WTC11 (cell line): ENCODE measurements around the gene RPRD1B. TPM values are rescaled to one million over a fixed set of nuclear protein-coding genes. Genes with fewer than 3 reads are reported as not detected.

Experiments
- ATAC-seq: fragments of 200-7000 bp; cut with Tn5 transposase; 2 replicates; pipeline ENCODE4 v1.10.0; 2021; ENCODE audit warnings: mild to moderate bottlenecking, moderate library complexity
- CTCF ChIA-PET: fragments of 300-600 bp; sonication (Branson Sonifier 250); formaldehyde crosslinking; loops from one replicate; lab custom pipeline; 2021; ENCODE audit warnings: antibody characterized with exemption; lab: Charles Lee
- POLR2A ChIA-PET: fragments of 350-600 bp; sonication (Branson Sonifier 250); formaldehyde crosslinking; loops from one replicate; lab custom pipeline; 2021; ENCODE audit warnings: antibody characterized with exemption; lab: Charles Lee
- DNase-seq: peaks from one replicate; pipeline ENCODE4 v3.0.0; 2021; ENCODE audit warnings: low spot score
- H3K27ac Mint-ChIP-seq: 2 replicates; pipeline ENCODE4 v1.8.0; 2021; ENCODE audit warnings: mixed read lengths
- H3K27me3 Mint-ChIP-seq: 2 replicates; pipeline ENCODE4 v1.8.0; 2021; ENCODE audit warnings: low read depth, mild to moderate bottlenecking, moderate library complexity, mixed read lengths
- H3K36me3 Mint-ChIP-seq: 2 replicates; pipeline ENCODE4 v1.8.0; 2021; ENCODE audit warnings: mixed read lengths
- H3K4me1 Mint-ChIP-seq: 2 replicates; pipeline ENCODE4 v1.8.0; 2022; ENCODE audit warnings: mixed read lengths
- H3K4me3 Mint-ChIP-seq: 2 replicates; pipeline ENCODE4 v1.8.0; 2021; ENCODE audit warnings: mild to moderate bottlenecking, moderate library complexity, mixed read lengths
- H3K9me3 Mint-ChIP-seq: 2 replicates; pipeline ENCODE4 v1.8.0; 2021; ENCODE audit warnings: mixed read lengths
- CREM ChIP-seq: sonication (generic); formaldehyde crosslinking; IDR thresholded peaks from 2 replicates; pipeline ENCODE4 v1.8.1; 2022; ENCODE audit warnings: mild to moderate bottlenecking, missing genetic modification reagents, moderate library complexity
- ELF4 ChIP-seq: sonication (generic); formaldehyde crosslinking; IDR thresholded peaks from 2 replicates; pipeline ENCODE4 v1.8.1; 2022; ENCODE audit warnings: low read depth, mild to moderate bottlenecking, moderate library complexity, missing genetic modification reagents
- ESRRA ChIP-seq: sonication (generic); formaldehyde crosslinking; IDR thresholded peaks from 2 replicates; pipeline ENCODE4 v1.8.1; 2022; ENCODE audit warnings: mild to moderate bottlenecking, missing genetic modification reagents, borderline replicate concordance
- ETV6 ChIP-seq: sonication (generic); formaldehyde crosslinking; IDR thresholded peaks from 2 replicates; pipeline ENCODE4 v1.8.1; 2022; ENCODE audit warnings: mild to moderate bottlenecking, missing genetic modification reagents
- FOXP1 ChIP-seq: sonication (generic); formaldehyde crosslinking; IDR thresholded peaks from 2 replicates; pipeline ENCODE4 v1.8.0; 2022; ENCODE audit warnings: missing genetic modification reagents, mild to moderate bottlenecking, moderate library complexity, borderline replicate concordance
- JAZF1 ChIP-seq: fragments of 250-450 bp; sonication (Bioruptor Pico); IDR thresholded peaks from 2 replicates; pipeline ENCODE4 v1.9.0; 2021; ENCODE audit warnings: moderate library complexity, mild to moderate bottlenecking, inconsistent platforms
- MYBL2 ChIP-seq: sonication (generic); formaldehyde crosslinking; IDR thresholded peaks from 2 replicates; pipeline ENCODE4 v1.8.1; 2023; ENCODE audit warnings: mild to moderate bottlenecking, moderate library complexity, missing genetic modification reagents
- TEAD1 ChIP-seq: sonication (generic); formaldehyde crosslinking; IDR thresholded peaks from 2 replicates; pipeline ENCODE4 v1.8.0; 2022; ENCODE audit warnings: mild to moderate bottlenecking, missing genetic modification reagents
- TP53 ChIP-seq: sonication (generic); formaldehyde crosslinking; IDR thresholded peaks from 2 replicates; pipeline ENCODE4 v1.8.1; 2023; ENCODE audit warnings: mild to moderate bottlenecking, missing genetic modification reagents
- ZBTB21 ChIP-seq: sonication (generic); formaldehyde crosslinking; IDR thresholded peaks from 2 replicates; pipeline ENCODE4 v1.8.1; 2023; ENCODE audit warnings: mild to moderate bottlenecking, missing genetic modification reagents, borderline replicate concordance
- ZNF232 ChIP-seq: sonication (generic); formaldehyde crosslinking; IDR thresholded peaks from 2 replicates; pipeline ENCODE4 v1.8.0; 2022; ENCODE audit warnings: mild to moderate bottlenecking, missing genetic modification reagents
- total RNA-seq: library from RNA; stranded (reverse); gene quantifications from 3 replicates; pipeline ENCODE4 v1.2.3, GENCODE V29; 2021
- TF ChIP-seq, protein P1 (sequence below): sonication (generic); formaldehyde crosslinking; IDR thresholded peaks from 2 replicates; pipeline ENCODE4 v1.8.1; 2022; ENCODE audit warnings: mild to moderate bottlenecking, moderate library complexity, missing genetic modification reagents
- TF ChIP-seq, protein P2 (sequence below): sonication (generic); formaldehyde crosslinking; IDR thresholded peaks from 2 replicates; pipeline ENCODE4 v1.8.1; 2023; ENCODE audit warnings: mild to moderate bottlenecking, moderate library complexity, missing genetic modification reagents
- TF ChIP-seq, protein P3 (sequence below): sonication (generic); formaldehyde crosslinking; IDR thresholded peaks from 2 replicates; pipeline ENCODE4 v1.8.1; 2022; ENCODE audit warnings: low read depth, missing genetic modification reagents, borderline replicate concordance
- TF ChIP-seq, protein P4 (sequence below): sonication (generic); formaldehyde crosslinking; IDR thresholded peaks from 2 replicates; pipeline ENCODE4 v1.8.1; 2023; ENCODE audit warnings: mild to moderate bottlenecking, missing genetic modification reagents
- TF ChIP-seq, protein P5 (sequence below): sonication (generic); formaldehyde crosslinking; IDR thresholded peaks from 2 replicates; pipeline ENCODE4 v1.8.0; 2022; ENCODE audit warnings: missing genetic modification reagents
- TF ChIP-seq, protein P6 (sequence below): sonication (generic); formaldehyde crosslinking; IDR thresholded peaks from 2 replicates; pipeline ENCODE4 v1.8.1; 2023; ENCODE audit warnings: mild to moderate bottlenecking, missing genetic modification reagents, borderline replicate concordance
- TF ChIP-seq, protein P7 (sequence below): sonication (generic); formaldehyde crosslinking; IDR thresholded peaks from 2 replicates; pipeline ENCODE4 v1.8.0; 2022; ENCODE audit warnings: mild to moderate bottlenecking, missing genetic modification reagents
- TF ChIP-seq, protein P8 (sequence below): fragments of 250-450 bp; sonication (Bioruptor Pico); conservative IDR thresholded peaks from 2 replicates; pipeline ENCODE4 v1.9.0; 2021; ENCODE audit warnings: mild to moderate bottlenecking

The RPRD1B gene
- total RNA-seq, 1 experiment from 2014 or later, result 21.4 TPM

DNA sequence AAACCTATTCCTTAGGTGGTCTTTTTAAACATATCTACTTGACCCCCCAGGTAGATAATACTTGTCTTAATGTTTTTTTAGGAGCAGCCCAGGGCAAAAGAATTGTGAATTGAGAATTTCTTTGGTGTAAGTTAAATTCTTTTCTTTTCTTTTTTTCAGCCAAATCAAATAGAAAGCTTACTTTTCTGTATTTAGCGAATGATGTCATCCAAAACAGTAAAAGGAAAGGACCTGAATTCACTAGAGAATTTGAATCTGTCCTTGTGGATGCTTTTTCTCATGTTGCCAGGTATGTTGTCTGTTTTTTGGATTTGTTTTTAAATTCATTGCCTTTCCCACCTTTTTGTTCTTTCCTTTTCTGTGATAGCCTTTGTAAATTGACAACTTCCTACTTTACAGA lies 6.7 kb downstream of the RPRD1B start:
- POLR2A ChIA-PET, result no interaction called here
- TF ChIP-seq ETV6 (no peak), TEAD1 (CRISPR knock-in tag) (no peak), MYBL2 (no peak), FOXP1 (CRISPR knock-in tag) (no peak), ELF4 (CRISPR knock-in tag) (no peak), JAZF1 (CRISPR knock-in tag) (no peak), ZBTB21 (CRISPR knock-in tag) (no peak), TP53 (CRISPR knock-in tag) (no peak), CREM (CRISPR knock-in tag) (no peak), ZNF232 (no peak), ESRRA (CRISPR knock-in tag) (no peak)
- TF ChIP-seq, protein P1, sequence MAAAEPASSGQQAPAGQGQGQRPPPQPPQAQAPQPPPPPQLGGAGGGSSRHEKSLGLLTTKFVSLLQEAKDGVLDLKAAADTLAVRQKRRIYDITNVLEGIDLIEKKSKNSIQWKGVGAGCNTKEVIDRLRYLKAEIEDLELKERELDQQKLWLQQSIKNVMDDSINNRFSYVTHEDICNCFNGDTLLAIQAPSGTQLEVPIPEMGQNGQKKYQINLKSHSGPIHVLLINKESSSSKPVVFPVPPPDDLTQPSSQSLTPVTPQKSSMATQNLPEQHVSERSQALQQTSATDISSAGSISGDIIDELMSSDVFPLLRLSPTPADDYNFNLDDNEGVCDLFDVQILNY (CRISPR knock-in tag), result no peak
- TF ChIP-seq, protein P2, sequence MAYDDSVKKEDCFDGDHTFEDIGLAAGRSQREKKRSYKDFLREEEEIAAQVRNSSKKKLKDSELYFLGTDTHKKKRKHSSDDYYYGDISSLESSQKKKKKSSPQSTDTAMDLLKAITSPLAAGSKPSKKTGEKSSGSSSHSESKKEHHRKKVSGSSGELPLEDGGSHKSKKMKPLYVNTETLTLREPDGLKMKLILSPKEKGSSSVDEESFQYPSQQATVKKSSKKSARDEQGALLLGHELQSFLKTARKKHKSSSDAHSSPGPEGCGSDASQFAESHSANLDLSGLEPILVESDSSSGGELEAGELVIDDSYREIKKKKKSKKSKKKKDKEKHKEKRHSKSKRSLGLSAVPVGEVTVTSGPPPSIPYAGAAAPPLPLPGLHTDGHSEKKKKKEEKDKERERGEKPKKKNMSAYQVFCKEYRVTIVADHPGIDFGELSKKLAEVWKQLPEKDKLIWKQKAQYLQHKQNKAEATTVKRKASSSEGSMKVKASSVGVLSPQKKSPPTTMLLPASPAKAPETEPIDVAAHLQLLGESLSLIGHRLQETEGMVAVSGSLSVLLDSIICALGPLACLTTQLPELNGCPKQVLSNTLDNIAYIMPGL (CRISPR knock-in tag), result no peak
- TF ChIP-seq, protein P3, sequence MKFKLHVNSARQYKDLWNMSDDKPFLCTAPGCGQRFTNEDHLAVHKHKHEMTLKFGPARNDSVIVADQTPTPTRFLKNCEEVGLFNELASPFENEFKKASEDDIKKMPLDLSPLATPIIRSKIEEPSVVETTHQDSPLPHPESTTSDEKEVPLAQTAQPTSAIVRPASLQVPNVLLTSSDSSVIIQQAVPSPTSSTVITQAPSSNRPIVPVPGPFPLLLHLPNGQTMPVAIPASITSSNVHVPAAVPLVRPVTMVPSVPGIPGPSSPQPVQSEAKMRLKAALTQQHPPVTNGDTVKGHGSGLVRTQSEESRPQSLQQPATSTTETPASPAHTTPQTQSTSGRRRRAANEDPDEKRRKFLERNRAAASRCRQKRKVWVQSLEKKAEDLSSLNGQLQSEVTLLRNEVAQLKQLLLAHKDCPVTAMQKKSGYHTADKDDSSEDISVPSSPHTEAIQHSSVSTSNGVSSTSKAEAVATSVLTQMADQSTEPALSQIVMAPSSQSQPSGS, result no peak
- TF ChIP-seq, protein P4, sequence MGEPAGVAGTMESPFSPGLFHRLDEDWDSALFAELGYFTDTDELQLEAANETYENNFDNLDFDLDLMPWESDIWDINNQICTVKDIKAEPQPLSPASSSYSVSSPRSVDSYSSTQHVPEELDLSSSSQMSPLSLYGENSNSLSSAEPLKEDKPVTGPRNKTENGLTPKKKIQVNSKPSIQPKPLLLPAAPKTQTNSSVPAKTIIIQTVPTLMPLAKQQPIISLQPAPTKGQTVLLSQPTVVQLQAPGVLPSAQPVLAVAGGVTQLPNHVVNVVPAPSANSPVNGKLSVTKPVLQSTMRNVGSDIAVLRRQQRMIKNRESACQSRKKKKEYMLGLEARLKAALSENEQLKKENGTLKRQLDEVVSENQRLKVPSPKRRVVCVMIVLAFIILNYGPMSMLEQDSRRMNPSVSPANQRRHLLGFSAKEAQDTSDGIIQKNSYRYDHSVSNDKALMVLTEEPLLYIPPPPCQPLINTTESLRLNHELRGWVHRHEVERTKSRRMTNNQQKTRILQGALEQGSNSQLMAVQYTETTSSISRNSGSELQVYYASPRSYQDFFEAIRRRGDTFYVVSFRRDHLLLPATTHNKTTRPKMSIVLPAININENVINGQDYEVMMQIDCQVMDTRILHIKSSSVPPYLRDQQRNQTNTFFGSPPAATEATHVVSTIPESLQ (CRISPR knock-in tag), result no peak
- TF ChIP-seq, protein P5, sequence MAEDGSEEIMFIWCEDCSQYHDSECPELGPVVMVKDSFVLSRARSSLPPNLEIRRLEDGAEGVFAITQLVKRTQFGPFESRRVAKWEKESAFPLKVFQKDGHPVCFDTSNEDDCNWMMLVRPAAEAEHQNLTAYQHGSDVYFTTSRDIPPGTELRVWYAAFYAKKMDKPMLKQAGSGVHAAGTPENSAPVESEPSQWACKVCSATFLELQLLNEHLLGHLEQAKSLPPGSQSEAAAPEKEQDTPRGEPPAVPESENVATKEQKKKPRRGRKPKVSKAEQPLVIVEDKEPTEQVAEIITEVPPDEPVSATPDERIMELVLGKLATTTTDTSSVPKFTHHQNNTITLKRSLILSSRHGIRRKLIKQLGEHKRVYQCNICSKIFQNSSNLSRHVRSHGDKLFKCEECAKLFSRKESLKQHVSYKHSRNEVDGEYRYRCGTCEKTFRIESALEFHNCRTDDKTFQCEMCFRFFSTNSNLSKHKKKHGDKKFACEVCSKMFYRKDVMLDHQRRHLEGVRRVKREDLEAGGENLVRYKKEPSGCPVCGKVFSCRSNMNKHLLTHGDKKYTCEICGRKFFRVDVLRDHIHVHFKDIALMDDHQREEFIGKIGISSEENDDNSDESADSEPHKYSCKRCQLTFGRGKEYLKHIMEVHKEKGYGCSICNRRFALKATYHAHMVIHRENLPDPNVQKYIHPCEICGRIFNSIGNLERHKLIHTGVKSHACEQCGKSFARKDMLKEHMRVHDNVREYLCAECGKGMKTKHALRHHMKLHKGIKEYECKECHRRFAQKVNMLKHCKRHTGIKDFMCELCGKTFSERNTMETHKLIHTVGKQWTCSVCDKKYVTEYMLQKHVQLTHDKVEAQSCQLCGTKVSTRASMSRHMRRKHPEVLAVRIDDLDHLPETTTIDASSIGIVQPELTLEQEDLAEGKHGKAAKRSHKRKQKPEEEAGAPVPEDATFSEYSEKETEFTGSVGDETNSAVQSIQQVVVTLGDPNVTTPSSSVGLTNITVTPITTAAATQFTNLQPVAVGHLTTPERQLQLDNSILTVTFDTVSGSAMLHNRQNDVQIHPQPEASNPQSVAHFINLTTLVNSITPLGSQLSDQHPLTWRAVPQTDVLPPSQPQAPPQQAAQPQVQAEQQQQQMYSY, result no peak
- TF ChIP-seq, protein P6, sequence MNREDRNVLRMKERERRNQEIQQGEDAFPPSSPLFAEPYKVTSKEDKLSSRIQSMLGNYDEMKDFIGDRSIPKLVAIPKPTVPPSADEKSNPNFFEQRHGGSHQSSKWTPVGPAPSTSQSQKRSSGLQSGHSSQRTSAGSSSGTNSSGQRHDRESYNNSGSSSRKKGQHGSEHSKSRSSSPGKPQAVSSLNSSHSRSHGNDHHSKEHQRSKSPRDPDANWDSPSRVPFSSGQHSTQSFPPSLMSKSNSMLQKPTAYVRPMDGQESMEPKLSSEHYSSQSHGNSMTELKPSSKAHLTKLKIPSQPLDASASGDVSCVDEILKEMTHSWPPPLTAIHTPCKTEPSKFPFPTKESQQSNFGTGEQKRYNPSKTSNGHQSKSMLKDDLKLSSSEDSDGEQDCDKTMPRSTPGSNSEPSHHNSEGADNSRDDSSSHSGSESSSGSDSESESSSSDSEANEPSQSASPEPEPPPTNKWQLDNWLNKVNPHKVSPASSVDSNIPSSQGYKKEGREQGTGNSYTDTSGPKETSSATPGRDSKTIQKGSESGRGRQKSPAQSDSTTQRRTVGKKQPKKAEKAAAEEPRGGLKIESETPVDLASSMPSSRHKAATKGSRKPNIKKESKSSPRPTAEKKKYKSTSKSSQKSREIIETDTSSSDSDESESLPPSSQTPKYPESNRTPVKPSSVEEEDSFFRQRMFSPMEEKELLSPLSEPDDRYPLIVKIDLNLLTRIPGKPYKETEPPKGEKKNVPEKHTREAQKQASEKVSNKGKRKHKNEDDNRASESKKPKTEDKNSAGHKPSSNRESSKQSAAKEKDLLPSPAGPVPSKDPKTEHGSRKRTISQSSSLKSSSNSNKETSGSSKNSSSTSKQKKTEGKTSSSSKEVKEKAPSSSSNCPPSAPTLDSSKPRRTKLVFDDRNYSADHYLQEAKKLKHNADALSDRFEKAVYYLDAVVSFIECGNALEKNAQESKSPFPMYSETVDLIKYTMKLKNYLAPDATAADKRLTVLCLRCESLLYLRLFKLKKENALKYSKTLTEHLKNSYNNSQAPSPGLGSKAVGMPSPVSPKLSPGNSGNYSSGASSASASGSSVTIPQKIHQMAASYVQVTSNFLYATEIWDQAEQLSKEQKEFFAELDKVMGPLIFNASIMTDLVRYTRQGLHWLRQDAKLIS (CRISPR knock-in tag), result no peak
- TF ChIP-seq, protein P7, sequence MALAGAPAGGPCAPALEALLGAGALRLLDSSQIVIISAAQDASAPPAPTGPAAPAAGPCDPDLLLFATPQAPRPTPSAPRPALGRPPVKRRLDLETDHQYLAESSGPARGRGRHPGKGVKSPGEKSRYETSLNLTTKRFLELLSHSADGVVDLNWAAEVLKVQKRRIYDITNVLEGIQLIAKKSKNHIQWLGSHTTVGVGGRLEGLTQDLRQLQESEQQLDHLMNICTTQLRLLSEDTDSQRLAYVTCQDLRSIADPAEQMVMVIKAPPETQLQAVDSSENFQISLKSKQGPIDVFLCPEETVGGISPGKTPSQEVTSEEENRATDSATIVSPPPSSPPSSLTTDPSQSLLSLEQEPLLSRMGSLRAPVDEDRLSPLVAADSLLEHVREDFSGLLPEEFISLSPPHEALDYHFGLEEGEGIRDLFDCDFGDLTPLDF (CRISPR knock-in tag), result no peak
- TF ChIP-seq, protein P8, sequence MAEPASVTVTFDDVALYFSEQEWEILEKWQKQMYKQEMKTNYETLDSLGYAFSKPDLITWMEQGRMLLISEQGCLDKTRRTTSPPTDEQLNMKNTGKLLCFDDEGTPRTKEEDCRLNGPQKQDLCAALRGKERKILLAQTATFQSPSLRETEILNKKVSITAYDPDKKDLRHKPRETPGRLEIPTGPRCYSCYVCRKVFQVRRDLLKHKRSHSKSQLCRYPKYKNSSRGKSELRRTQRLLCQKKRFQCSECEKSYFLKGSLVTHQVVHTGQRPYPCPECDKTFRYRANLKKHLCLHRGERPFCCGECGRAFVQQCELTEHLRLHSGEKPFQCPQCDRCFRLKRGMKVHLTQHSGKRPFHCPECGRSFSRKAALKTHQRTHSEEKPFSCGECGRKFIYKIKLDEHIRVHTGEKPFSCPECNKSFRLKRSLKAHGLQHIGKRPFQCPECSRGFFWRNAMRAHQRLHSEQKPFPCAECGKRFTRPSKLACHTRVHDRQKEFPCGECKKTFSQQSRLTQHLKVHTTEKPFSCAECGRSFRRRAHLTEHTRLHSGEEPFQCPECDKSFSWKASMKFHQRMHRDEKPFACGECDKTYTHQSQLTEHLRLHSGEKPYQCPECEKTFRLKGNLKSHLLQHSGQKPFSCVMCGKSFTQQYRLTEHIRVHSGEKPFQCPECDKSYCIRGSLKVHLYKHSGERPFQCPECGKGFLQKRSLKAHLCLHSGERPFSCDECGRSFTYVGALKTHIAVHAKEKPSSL (CRISPR knock-in tag), result no peak
- TF ChIP-seq, all 79 proteins: peak for 0
- Mint-ChIP-seq H3K4me3 (no peak overlapping the region), H3K9me3 (no peaks in the 10 kb centered on the region), H3K27me3 (no peaks in the 10 kb centered on the region), H3K36me3 (peaks cover 50% of the 10 kb centered on the region), H3K27ac (no peak overlapping the region), H3K4me1 (peaks cover 7% of the 10 kb centered on the region)
- CTCF ChIA-PET, result no interaction called here
- no peak for DNase-seq
- no peak for ATAC-seq
